HTR-8/SVneo (cell line): ENCODE data around the gene OAS1.

ENCODE experiments used
- DNase-seq: peaks from one replicate; pipeline ENCODE4 v3.0.0; 2011; ENCODE audit warnings: low spot score, mixed read lengths; ENCODE audit not compliant: insufficient read length
- FAIRE-seq: peaks from 2 replicates; lab custom pipeline; 2011; peaks lifted over from hg19 to GRCh38; lab: Jason Lieb, UNC

OAS1 gene

GRCh38 chr12:112963227-112963861 lies 56.6 kb downstream of the OAS1 start:
- DNase-seq, result no peak
- no peak for FAIRE-seq

GRCh38 chr12:112964067-112964670 lies 57.4 kb downstream of the OAS1 start:
- FAIRE-seq, result no peak
- no peak for DNase-seq

GRCh38 chr12:112964915-112965314 lies 58.2 kb downstream of the OAS1 start:
- no peak for FAIRE-seq
- DNase-seq, result no peak

- FAIRE-seq, result no peak
- no peak for DNase-seq
Observed at GRCh38 chr12:112965643-112966042, 58.9 kb downstream of the OAS1 start.

GRCh38 chr12:112967306-112967705 lies 60.5 kb downstream of the OAS1 start:
- no peak for FAIRE-seq
- DNase-seq, result no peak

GRCh38 chr12:112967858-112968257 lies 61.1 kb downstream of the OAS1 start:
- FAIRE-seq (no peak), DNase-seq (no peak)
